HG02885 (cell line): ENCODE results near the gene FAM193A.
"Not testable (repeated sequence)": the region's sequence is repeated elsewhere in the genome, so short reads cannot be mapped to it uniquely, and the experiment has no call there.

ENCODE experiments used
- ATAC-seq: cut with Tn5 transposase; IDR thresholded peaks from one replicate; pipeline ENCODE4 v1.9.1; 2021; ENCODE audit warnings: mild to moderate bottlenecking; ENCODE audit not compliant: unreplicated experiment, poor library complexity

The FAM193A gene

DNA sequence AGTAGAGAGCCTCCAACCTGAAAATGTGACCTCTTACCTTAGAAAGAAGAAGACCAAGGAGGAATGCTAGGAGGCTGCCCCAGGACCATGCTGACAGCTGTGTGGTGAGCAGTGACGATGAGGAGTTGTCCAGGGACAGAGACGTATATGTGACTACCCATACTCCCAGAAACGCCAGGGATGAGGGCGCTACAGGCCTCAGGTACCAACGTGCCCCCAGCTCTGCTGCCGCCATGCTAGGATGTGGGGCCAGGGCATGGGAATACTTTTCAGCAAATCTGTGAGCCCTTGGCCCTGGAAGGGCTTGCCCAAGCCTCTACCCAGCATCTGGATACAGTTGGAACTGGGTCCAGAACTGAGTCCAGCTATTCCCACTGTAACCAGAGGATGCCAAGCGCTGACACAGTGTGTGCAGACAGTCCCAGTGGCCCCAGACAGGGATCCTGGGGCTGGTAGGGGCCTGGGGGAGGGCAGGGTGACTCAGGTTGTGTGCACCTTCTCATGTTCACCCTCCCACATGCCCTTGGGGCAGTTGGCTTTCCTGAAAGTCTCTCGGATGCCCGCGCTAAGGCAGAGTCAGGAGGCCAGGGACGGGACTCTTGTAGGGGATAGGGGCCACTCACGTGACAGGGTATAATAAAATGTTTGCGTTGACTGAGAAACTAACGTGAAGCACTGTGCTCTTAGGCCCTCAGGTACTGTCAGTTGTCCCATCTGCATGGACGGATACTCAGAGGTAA, 23.9 kb upstream of the FAM193A start:
- no peak for ATAC-seq

- not testable (repeated sequence) for ATAC-seq
These were observed 22.3 kb upstream of the FAM193A start for GRCh38 chr4:2514193-2514592.

GRCh38 chr4:2514944-2515343, 21.5 kb upstream of the FAM193A start:
- ATAC-seq: not testable (repeated sequence)

DNA sequence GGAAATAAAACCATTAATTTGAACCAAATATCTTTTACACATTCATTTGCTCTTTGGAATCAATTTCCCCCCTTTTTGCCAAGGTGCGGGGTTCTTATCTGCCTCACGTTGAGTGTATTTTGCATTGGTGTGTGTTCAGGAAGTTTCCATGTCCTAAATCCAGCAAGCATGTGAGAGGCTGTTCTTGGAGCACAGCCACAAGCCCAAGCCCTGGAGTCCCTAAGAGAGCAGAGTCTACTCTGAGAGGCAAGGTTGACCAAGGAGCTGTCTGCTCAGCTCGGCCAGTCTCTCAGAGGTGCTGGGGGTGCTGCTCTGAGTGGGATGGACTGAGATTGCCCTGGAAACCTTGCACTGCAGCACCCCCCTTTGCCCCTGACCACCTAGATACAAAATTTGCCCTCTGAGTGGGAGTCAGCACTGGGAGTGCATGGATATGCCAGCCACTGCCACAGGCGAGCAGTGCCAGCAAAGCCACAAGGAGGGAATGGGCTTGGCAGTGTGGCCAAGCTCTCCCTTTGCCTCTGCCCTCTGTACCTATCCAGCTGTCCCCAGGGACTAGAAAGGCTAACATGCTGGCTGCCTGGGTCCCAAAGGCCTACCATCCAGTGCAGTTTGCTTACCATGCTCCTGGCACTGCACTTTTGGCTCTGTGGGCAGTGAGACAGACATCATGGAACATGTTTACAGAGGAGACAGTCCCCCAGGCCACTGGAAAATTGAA, 20.5 kb upstream of the FAM193A start:
- ATAC-seq: no peak

DNA sequence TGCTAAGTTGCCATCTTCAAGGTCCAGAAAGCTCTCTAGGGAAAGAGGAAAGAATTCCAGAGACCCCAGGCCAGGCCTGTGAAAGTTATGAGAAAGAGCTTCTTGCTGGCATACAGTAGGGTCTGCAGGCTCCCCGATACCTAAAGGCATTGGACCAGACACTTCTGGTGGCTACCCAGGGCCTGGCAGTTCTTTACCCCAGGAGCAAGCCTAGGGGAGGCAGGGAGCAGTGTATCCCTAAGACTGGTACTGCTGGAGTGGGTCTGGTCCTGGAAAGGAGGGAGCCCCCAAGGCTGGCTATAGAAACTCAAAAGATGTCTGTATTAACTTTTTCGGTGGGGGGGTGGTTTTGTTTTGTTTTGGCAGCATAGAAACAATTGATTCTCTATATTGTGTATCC, 19.8 kb upstream of the FAM193A start:
- ATAC-seq: no peak

DNA sequence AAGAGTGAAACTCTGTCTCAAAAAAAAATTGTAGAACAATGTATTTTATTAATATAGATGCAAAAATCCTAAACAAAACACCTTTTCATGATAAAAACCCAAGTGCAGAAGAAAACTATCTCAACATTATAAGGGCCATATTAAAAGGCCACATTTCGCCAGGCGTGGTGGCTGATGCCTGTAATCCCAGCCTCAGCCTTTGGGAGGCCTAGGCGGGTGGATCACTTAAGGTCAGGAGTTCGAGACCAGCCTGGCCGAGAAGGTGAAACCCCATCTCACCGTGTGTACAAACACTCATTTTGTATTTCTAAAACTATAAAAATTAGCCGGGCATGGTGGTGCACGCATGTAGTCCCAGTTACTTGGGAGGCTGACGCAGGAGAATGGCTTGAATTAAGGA, 9.9 kb upstream of the FAM193A start:
- no peak for ATAC-seq

DNA sequence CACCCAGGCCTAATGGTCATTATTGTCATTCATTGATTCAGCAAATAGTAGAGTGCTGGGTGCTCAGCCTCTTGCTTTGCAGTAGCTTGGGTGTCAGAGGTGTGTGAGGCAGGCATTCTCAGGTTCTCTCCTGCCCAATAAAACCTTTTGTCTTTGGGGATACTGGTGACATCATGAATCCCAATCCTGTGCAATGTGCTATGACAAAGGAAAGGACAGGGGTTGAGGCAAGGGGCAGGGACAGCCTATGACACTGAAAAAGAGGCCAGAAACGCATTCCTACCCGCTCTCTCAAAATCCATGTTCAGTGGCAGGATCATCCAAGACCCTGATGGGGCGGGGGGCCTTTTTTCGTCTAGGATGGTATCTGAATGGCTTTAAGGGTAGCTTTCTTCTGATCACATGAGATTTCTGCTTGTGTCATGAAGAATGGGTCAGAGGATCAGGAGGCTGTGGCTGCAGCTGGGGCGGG, 1.5 kb upstream of the FAM193A start:
- no peak for ATAC-seq

DNA sequence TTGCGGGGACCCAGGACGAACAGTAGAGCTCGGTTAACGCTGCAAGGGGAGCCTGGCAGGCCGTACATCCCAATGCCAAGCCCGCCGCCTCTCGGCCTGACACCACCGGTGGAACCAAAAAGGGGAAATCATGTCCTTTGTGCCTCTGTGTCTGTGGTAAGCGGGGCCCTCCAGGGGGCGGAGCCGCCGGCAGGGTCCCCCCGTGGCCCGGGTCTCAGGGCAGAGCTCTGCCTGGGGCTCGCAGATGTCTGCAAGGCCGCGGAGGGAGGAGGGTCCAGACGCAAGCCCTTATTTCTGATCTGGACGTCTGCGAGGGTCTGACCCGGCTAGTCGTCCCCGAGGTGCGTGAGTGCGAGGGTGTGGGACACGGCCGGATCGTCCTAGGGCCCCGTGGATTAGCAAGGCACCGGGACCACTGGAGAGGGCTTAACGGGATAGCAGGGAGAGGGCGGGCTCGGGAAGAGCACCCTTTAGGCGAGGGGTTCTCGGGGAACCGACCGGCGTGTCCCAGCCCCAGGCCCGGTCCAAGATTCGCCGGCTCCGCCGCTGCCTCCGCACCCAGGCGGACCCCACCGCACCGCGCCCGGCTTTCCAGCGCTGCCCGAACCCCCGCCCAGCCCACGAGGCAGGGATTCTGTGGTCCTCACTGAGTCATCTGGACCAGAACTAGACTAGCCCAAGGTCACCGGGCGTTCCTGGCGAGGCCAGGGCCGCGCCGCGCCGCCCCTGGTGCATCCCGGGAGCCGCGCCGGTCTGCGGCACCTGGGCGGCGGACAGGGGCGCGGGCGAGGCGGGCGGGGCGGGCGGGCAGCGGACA, 863 bp upstream of the FAM193A start:
- ATAC-seq: no peak

DNA sequence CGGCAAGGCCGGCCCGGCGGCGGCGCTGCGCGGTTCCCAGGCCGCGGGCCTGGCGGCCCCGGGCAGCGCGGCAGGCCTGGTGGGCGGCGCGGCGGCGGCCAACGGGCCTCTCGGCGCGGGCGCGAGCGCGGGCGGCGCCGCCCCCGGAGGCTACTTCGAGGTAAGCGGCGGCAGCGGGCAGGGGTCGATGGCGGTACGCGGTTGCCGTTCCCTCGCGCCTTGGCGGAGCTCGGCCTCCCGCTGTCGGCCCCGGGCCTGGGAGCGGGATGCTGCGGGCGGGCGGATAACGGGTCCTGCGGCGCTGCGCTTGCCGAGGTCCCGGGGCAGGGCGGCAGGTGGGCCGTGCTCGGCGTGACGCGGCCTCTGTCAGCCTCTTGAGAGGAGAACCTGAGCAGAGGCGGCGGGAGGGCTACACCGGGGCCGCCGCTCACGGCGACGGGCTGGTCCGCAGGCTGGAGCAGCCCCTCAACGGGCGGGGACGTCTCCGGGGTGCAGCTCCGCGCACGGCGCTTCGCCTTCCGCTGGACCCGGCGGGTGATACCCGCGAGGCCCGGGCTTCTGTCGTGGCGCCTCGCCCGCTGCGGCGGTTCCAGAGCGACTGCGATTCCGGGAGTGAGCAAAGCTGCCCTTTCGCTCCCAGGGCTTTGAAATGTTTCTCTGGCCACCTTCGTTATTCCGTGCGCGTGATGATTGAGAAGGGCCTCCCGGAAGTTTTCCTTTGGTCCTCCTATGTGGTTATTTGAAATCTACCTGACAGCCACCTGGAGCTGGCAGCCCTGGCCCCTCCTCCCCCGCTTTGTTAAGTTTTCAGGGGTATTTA, 774 bp downstream of the FAM193A start:
- peak; percentile 28 for ATAC-seq

DNA sequence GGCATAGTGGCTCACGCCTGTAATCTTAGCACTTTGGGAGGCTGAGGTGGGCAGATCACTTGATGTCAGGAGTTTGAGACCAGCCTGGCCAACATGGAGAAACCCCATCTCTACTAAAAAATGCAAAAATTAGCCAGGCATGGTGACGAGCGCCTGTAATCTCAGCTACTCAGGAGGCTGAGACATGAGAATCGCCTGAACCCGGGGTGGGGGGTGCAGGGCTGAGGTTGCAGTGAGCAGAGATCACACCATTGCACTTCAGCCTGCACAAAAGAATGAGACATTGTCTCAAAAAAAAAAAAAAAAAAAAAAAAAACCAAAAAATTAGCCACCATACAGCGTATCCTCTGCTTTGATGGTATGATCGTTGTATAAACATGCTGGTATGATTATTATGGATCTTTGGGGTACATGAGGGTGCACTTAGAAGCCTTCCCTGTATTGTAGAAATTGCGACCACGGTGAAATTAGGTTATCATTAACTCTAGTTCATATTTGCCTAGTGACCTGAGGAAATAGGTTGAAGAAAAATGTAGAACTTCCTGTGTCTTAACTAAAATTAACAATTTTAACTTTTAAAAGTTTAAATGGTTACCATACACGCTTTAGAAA, 7.2 kb downstream of the FAM193A start:
- ATAC-seq: not testable (repeated sequence)

DNA sequence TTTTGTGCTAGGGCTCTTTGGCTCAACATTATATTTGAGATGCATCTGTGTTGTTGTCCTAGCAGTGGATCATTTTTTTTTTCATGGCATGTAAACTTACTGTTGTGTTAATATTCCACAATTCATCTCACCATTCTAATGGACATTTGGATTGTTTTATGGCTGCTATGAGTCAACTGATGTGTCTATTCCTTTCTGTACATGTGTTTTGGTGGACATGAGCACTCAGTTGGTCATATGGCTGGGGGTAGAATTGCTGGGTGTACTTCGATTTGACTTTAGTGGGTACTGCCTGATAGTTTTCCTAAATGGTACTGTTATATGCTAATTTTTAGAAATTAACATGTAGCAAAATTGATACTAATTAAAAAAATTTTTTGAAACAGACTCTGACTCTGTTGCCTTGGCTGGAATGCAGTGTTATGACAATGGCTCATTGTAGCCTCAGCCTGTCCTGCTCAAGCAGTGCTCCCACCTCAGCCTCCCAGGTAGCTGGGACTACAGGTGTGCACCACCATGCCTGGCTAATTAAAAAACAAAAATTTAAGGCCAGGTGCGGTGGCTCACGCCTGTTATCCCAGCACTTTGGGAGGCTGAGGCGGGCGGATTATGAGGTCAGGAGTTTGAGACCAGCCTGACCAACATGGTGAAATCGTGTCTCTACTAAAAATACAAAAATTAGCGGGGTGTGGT, 9.0 kb downstream of the FAM193A start:
- no peak for ATAC-seq

- no peak for ATAC-seq
These were observed 9.9 kb downstream of the FAM193A start for GRCh38 chr4:2546286-2546823.

- not testable (repeated sequence) for ATAC-seq
These were observed 10.7 kb downstream of the FAM193A start for GRCh38 chr4:2546961-2547691.

GRCh38 chr4:2551118-2551517, 14.7 kb downstream of the FAM193A start:
- no peak for ATAC-seq

- no peak for ATAC-seq
These were observed 16.4 kb downstream of the FAM193A start for GRCh38 chr4:2552806-2553205.

- ATAC-seq: no peak
These were observed 21.9 kb downstream of the FAM193A start for GRCh38 chr4:2558301-2558700.

DNA sequence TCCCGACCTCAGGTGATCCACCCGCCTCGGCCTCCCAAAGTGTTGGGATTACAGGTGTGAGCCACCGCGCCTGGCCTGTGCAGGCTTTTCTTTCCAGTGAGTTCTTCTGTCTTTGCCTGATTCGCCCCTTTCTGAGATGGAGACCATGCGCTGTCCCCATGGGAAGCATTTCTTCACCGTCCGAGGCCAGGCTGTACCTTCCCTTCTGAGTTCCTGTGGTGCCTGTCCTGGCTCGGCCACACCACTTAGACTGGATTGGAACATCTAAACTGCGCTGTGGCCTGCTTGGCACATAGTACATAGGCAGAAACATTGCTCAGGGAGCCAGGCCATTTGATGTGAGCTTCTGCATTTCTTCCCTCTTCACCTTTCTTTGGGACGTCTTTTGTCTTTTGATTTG, 23.7 kb downstream of the FAM193A start:
- ATAC-seq: no peak

- ATAC-seq: no peak
These were observed 29.1 kb downstream of the FAM193A start for GRCh38 chr4:2565533-2565932.
